Suppressor macrophage treated with lipopolysaccharide for 4 hours (primary cell): ENCODE data around the gene MTMR11.
A peak's percentile ranks its signal among the peaks of the same experiment; 100 is the strongest.
"Not testable (repeated sequence)": the region's sequence is repeated elsewhere in the genome, so short reads cannot be mapped to it uniquely, and the experiment has no call there.

ENCODE experiments used
- DNase-seq: peaks from one replicate; pipeline ENCODE4 v3.0.0-alpha.2; 2020

The MTMR11 gene

GRCh38 chr1:149936170-149936991 lies at the start of gene MTMR11:
Gene MTMR11 (minus strand): TSS chr1:149936879. CDS start chr1:149936647, 232 bp downstream.
- no peak for DNase-seq

- no peak for DNase-seq
Measured at GRCh38 chr1:149979972-149980540, 43.4 kb upstream of the MTMR11 start.

GRCh38 chr1:149979245-149979971 lies 42.7 kb upstream of the MTMR11 start:
- no peak for DNase-seq

- DNase-seq = no peak
Measured at GRCh38 chr1:149978547-149979023, 41.9 kb upstream of the MTMR11 start.

GRCh38 chr1:149977345-149977744 lies 40.7 kb upstream of the MTMR11 start:
- DNase-seq = no peak

- DNase-seq = no peak
Measured at GRCh38 chr1:149972547-149972946, 35.9 kb upstream of the MTMR11 start.

- DNase-seq = peak; percentile 68
Measured at GRCh38 chr1:149967646-149968045, 31.0 kb upstream of the MTMR11 start.

GRCh38 chr1:149967041-149967440 lies 30.4 kb upstream of the MTMR11 start:
- DNase-seq = no peak

- no peak for DNase-seq
Measured at GRCh38 chr1:149966405-149966804, 29.7 kb upstream of the MTMR11 start.

- DNase-seq = no peak
Measured at GRCh38 chr1:149965440-149965839, 28.8 kb upstream of the MTMR11 start.

GRCh38 chr1:149963358-149963757 lies 26.7 kb upstream of the MTMR11 start:
- DNase-seq = no peak

- no peak for DNase-seq
Measured at GRCh38 chr1:149962736-149963135, 26.1 kb upstream of the MTMR11 start.

GRCh38 chr1:149962039-149962647 lies 25.5 kb upstream of the MTMR11 start:
- DNase-seq = peak; percentile 88

GRCh38 chr1:149957548-149957947 lies 20.9 kb upstream of the MTMR11 start:
- DNase-seq = not testable (repeated sequence)

- DNase-seq = no peak
Measured at GRCh38 chr1:149949911-149950310, 13.2 kb upstream of the MTMR11 start.

GRCh38 chr1:149945206-149945605 lies 8.5 kb upstream of the MTMR11 start:
- no peak for DNase-seq

- DNase-seq = no peak
Measured at GRCh38 chr1:149942885-149943284, 6.2 kb upstream of the MTMR11 start.

GRCh38 chr1:149942207-149942606 lies 5.5 kb upstream of the MTMR11 start:
- DNase-seq = no peak

GRCh38 chr1:149940427-149940826 lies 3.7 kb upstream of the MTMR11 start:
- no peak for DNase-seq

GRCh38 chr1:149938668-149939003 lies 2.0 kb upstream of the MTMR11 start:
- DNase-seq = not testable (repeated sequence)

GRCh38 chr1:149937759-149938158 lies 1.1 kb upstream of the MTMR11 start:
- no peak for DNase-seq

GRCh38 chr1:149936992-149937705 lies 470 bp upstream of the MTMR11 start:
- DNase-seq = peak; percentile 42

GRCh38 chr1:149934356-149934755 lies 2.3 kb downstream of the MTMR11 start:
- no peak for DNase-seq
